ENCODE measurements around the gene RNF208.

DNA sequence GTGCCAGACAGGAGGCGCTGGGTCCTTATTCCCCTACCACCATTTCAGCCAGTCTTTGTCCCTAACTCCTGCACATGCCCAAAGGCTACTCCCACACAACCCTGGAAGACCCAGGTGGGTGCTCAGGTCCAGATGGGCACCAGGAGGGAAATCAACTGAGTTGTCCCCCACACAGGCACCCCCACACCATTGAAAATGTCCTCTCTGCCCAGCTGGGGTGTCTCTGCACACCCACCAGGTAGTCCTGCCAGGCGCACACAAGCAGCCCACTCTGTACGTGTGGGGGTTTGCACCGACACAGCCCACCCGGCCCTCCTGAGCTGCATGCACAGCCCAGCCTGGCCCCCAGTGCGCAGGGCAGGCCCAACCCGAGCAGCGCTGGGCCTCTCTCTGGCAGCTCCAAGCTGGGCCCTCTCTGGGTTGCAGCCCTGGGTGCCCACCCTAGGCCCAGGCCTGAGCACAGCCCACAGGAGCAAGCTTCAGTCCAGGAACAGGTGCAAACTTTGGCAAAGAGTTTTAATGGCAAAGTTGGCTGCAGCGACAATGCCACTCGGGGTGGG is 2.2 kb downstream of the RNF208 start:
- TF ChIP-seq, protein P1, sequence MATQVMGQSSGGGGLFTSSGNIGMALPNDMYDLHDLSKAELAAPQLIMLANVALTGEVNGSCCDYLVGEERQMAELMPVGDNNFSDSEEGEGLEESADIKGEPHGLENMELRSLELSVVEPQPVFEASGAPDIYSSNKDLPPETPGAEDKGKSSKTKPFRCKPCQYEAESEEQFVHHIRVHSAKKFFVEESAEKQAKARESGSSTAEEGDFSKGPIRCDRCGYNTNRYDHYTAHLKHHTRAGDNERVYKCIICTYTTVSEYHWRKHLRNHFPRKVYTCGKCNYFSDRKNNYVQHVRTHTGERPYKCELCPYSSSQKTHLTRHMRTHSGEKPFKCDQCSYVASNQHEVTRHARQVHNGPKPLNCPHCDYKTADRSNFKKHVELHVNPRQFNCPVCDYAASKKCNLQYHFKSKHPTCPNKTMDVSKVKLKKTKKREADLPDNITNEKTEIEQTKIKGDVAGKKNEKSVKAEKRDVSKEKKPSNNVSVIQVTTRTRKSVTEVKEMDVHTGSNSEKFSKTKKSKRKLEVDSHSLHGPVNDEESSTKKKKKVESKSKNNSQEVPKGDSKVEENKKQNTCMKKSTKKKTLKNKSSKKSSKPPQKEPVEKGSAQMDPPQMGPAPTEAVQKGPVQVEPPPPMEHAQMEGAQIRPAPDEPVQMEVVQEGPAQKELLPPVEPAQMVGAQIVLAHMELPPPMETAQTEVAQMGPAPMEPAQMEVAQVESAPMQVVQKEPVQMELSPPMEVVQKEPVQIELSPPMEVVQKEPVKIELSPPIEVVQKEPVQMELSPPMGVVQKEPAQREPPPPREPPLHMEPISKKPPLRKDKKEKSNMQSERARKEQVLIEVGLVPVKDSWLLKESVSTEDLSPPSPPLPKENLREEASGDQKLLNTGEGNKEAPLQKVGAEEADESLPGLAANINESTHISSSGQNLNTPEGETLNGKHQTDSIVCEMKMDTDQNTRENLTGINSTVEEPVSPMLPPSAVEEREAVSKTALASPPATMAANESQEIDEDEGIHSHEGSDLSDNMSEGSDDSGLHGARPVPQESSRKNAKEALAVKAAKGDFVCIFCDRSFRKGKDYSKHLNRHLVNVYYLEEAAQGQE (IDR thresholded peaks at IDR 0.05): no peak
- TF ChIP-seq NPAS2 (CRISPR knock-in tag; IDR thresholded peaks at IDR 0.05; ENCODE audit: borderline replicate concordance) (no peak), TP53 (CRISPR knock-in tag; IDR thresholded peaks at IDR 0.05) (no peak), RAD21 (conservative IDR thresholded peaks at IDR 0.05 in 1 of 2, IDR thresholded peaks at IDR 0.05 in 1 of 2) (no peak), BHLHE40 (IDR thresholded peaks at IDR 0.05; ENCODE audit: low read depth, low read length) (no peak)
- TF ChIP-seq, protein P2, sequence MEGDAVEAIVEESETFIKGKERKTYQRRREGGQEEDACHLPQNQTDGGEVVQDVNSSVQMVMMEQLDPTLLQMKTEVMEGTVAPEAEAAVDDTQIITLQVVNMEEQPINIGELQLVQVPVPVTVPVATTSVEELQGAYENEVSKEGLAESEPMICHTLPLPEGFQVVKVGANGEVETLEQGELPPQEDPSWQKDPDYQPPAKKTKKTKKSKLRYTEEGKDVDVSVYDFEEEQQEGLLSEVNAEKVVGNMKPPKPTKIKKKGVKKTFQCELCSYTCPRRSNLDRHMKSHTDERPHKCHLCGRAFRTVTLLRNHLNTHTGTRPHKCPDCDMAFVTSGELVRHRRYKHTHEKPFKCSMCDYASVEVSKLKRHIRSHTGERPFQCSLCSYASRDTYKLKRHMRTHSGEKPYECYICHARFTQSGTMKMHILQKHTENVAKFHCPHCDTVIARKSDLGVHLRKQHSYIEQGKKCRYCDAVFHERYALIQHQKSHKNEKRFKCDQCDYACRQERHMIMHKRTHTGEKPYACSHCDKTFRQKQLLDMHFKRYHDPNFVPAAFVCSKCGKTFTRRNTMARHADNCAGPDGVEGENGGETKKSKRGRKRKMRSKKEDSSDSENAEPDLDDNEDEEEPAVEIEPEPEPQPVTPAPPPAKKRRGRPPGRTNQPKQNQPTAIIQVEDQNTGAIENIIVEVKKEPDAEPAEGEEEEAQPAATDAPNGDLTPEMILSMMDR (IDR thresholded peaks at IDR 0.05): no peak
